Measurements from ENCODE around the gene KIF4A. TPM values are rescaled to one million over a fixed set of nuclear protein-coding genes. Genes with fewer than 3 reads are reported as not detected.
A peak's percentile ranks its signal among the peaks of the same experiment; 100 is the strongest.

Gene KIF4A
- total RNA-seq, 2 donors from 2014 or later, result 0.29 to 0.68 TPM

- peak; percentile 76 for DNase-seq
- peak; percentile 89 to 96 for ATAC-seq
- intact Hi-C loops (cut with DNase I), result loop anchor here (5.0 to 10.0 kb wide), 2 partner anchors 98 to 100 kb away; no protein-coding TSS in a partner anchor
These were observed 164.8 kb downstream of the KIF4A start for GRCh38 chrX:70454441-70455365.

GRCh38 chrX:70455366-70456202 lies 165.7 kb downstream of the KIF4A start:
- DNase-seq, result no peak
- ATAC-seq, result peak in 1 of 2 donors; percentile 8
- intact Hi-C loops (cut with DNase I), result loop anchor here in 1 of 2 donors (10.0 kb wide), 1 partner anchor 99 kb away; no protein-coding TSS in a partner anchor

- ATAC-seq (no peak), DNase-seq (no peak)
- intact Hi-C loops (cut with DNase I), result loop anchor here in 1 of 2 donors (10.0 kb wide), 1 partner anchor 99 kb away; no protein-coding TSS in a partner anchor
These were observed 166.4 kb downstream of the KIF4A start for GRCh38 chrX:70456256-70456655.

GRCh38 chrX:70461026-70461425 lies 171.1 kb downstream of the KIF4A start:
- DNase-seq, result no peak
- intact Hi-C loops (cut with DNase I), result no loop called here
- ATAC-seq, result no peak

- DNase-seq (no peak), ATAC-seq (no peak)
- intact Hi-C loops (cut with DNase I), result no loop called here
These were observed 174.1 kb downstream of the KIF4A start for GRCh38 chrX:70464051-70464450.

- intact Hi-C loops (cut with DNase I), result no loop called here
- DNase-seq (no peak), ATAC-seq (no peak)
These were observed 177.1 kb downstream of the KIF4A start for GRCh38 chrX:70466968-70467367.

- DNase-seq, result no peak
- intact Hi-C loops (cut with DNase I), result no loop called here
- no peak for ATAC-seq
These were observed 178.8 kb downstream of the KIF4A start for GRCh38 chrX:70468709-70469108.

Other genes starting within 250 kb of the KIF4A start
- gene AWAT2, start 240.2 kb upstream of the KIF4A start, total RNA-seq, result not detected
- not detected for gene OTUD6A, start 227.6 kb upstream of the KIF4A start, total RNA-seq
- 10 to 100 TPM; 39.8 to 41.6 TPM for gene IGBP1, start 156.7 kb upstream of the KIF4A start, total RNA-seq
- not detected for gene DGAT2L6, start 112.6 kb upstream of the KIF4A start, total RNA-seq
- not detected for gene AWAT1, start 55.4 kb upstream of the KIF4A start, total RNA-seq
- under 1 TPM in 1 of 2 donors, not detected in 1; 0.16 TPM for gene P2RY4, start 29.9 kb upstream of the KIF4A start, total RNA-seq
- gene ARR3, start 21.8 kb upstream of the KIF4A start, total RNA-seq, result not detected
- gene RAB41, start 7.9 kb upstream of the KIF4A start, total RNA-seq, result not detected
- gene PDZD11, start 177 bp upstream of the KIF4A start, total RNA-seq, result 10 to 100 TPM; 33.7 to 37.1 TPM
- gene GDPD2, start 133.2 kb downstream of the KIF4A start, total RNA-seq, result not detected
- 10 to 100 TPM; 14.8 to 15.0 TPM for gene DLG3, start 154.7 kb downstream of the KIF4A start, total RNA-seq

Measured in left cardiac atrium (tissue), 4 donors.